BJ (cell line): ENCODE measurements around the gene SCPEP1. TPM values are rescaled to one million over a fixed set of nuclear protein-coding genes. Genes with fewer than 3 reads are reported as not detected.
"Not testable (repeated sequence)": the region's sequence is repeated elsewhere in the genome, so short reads cannot be mapped to it uniquely, and the experiment has no call there.

ENCODE experiments used
- CTCF ChIA-PET: fragments of 350-600 bp; formaldehyde crosslinking; extraction: SDS; loops from one replicate; lab custom pipeline; 2021; ENCODE audit warnings: antibody characterized with exemption, inconsistent platforms; lab: Yijun Ruan, JAX
- POLR2A ChIA-PET: fragments of 300-600 bp; sonication (Branson Sonifier 250); formaldehyde crosslinking; extraction: SDS; loops from one replicate; lab custom pipeline; 2021; ENCODE audit warnings: antibody characterized with exemption; lab: Charles Lee
- DNase-seq: peaks from one replicate; pipeline ENCODE4 v3.0.0-alpha.2; 2011; ENCODE audit warnings: low read depth
- H3K27me3 ChIP-seq: 2 replicates; pipeline ENCODE4 v1.6.0; 2011; ENCODE audit warnings: low read length; ENCODE audit not compliant: control insufficient read depth, insufficient read depth
- H3K36me3 ChIP-seq: 2 replicates; pipeline ENCODE4 v1.5.1; 2011; ENCODE audit warnings: low read length; ENCODE audit not compliant: control insufficient read depth, insufficient read depth
- H3K4me3 ChIP-seq: 2 replicates; pipeline ENCODE4 v1.5.1; 2011; ENCODE audit warnings: low read depth, mild to moderate bottlenecking, control low read depth, low read length
- CTCF ChIP-seq: IDR thresholded peaks from 2 replicates; pipeline ENCODE4 v1.5.1; 2011; ENCODE audit warnings: low read depth, mild to moderate bottlenecking, control low read depth, inconsistent platforms, low read length, moderate library complexity; ENCODE audit not compliant: insufficient read depth
- polyA plus RNA-seq: library from polyadenylated mRNA; depleted of rRNA; stranded (reverse); fragments of >200 nt; gene quantifications from 2 replicates; pipeline ENCODE4 v1.2.3, GENCODE V29; 2011

Gene SCPEP1
- polyA plus RNA-seq, 1 experiment = 31.1 TPM

- H3K4me3 ChIP-seq = no peak overlapping the region
- H3K27me3 ChIP-seq = no peaks in the 10 kb centered on the region
- DNase-seq = no peak
- CTCF ChIA-PET = interaction anchor here (1.8 kb wide), 1 partner anchor 128 kb away, joined by 5 read pairs; no protein-coding TSS in a partner anchor
- H3K36me3 ChIP-seq = peaks cover 4% of the 10 kb centered on the region
- POLR2A ChIA-PET = no interaction called here
- no peak for TF ChIP-seq CTCF
Measured at GRCh38 chr17:56947741-56948140, 30.2 kb upstream of the SCPEP1 start.

GRCh38 chr17:56948491-56948890, 29.4 kb upstream of the SCPEP1 start:
- Histone ChIP-seq H3K27me3 (no peaks in the 10 kb centered on the region), H3K4me3 (no peak overlapping the region), H3K36me3 (peaks cover 4% of the 10 kb centered on the region)
- ChIA-PET CTCF (interaction anchor here (1.8 kb wide), 1 partner anchor 129 kb away, joined by 5 read pairs; no protein-coding TSS in a partner anchor), POLR2A (no interaction called here)
- no peak for DNase-seq
- no peak for TF ChIP-seq CTCF

- ChIA-PET POLR2A (no interaction called here), CTCF (no interaction called here)
- Histone ChIP-seq H3K27me3 (no peaks in the 10 kb centered on the region), H3K36me3 (peaks cover 4% of the 10 kb centered on the region), H3K4me3 (no peak overlapping the region)
- DNase-seq = no peak
- no peak for TF ChIP-seq CTCF
Measured at GRCh38 chr17:56949595-56949994, 28.3 kb upstream of the SCPEP1 start.

- Histone ChIP-seq H3K36me3 (no peaks in the 10 kb centered on the region), H3K27me3 (no peaks in the 10 kb centered on the region), H3K4me3 (no peak overlapping the region)
- ChIA-PET CTCF (interaction anchor here (0.9 kb wide), 1 partner anchor 122 kb away, joined by 3 read pairs; no protein-coding TSS in a partner anchor), POLR2A (no interaction called here)
- TF ChIP-seq CTCF = no peak
- DNase-seq = no peak
Measured at GRCh38 chr17:56956992-56957391, 20.9 kb upstream of the SCPEP1 start.

GRCh38 chr17:56960596-56961538, 17.1 kb upstream of the SCPEP1 start, which contains the start of gene COIL:
COIL (minus strand) TSS chr17:56961050; CDS start chr17:56961019, 31 bp downstream.
- peak within 1 kb of the TSS; percentile 93 for H3K4me3 ChIP-seq
- DNase-seq = peak; percentile 35
- H3K36me3 ChIP-seq = no peaks in the 10 kb centered on the region
- no peaks in the 10 kb centered on the region for H3K27me3 ChIP-seq
- peak; percentile 100 for TF ChIP-seq CTCF
- ChIA-PET CTCF (interaction anchor here (0.6 to 1.6 kb wide), 6 partner anchors 8 to 141 kb away, joined by 3 to 5 read pairs (median 4); partner anchors contain the start of genes DGKE and SCPEP1), POLR2A (no interaction called here)

GRCh38 chr17:56965241-56965640, 12.7 kb upstream of the SCPEP1 start:
- H3K27me3 ChIP-seq, POLR2A ChIA-PET, H3K36me3 ChIP-seq, H3K4me3 ChIP-seq, DNase-seq: not testable (repeated sequence)
- CTCF ChIA-PET = interaction anchor here (0.9 to 1.5 kb wide), 3 partner anchors 11 to 146 kb away, joined by 3 to 4 read pairs (median 3); no protein-coding TSS in a partner anchor

- CTCF ChIA-PET = interaction anchor here (1.1 kb wide), 1 partner anchor 138 kb away, joined by 3 read pairs; no protein-coding TSS in a partner anchor
- H3K27me3 ChIP-seq, H3K36me3 ChIP-seq, DNase-seq, H3K4me3 ChIP-seq, POLR2A ChIA-PET: not testable (repeated sequence)
Measured at GRCh38 chr17:56965681-56966080, 12.2 kb upstream of the SCPEP1 start.
